Measurements from ENCODE around the gene MBNL1.
"Not testable (repeated sequence)": the region's sequence is repeated elsewhere in the genome, so short reads cannot be mapped to it uniquely, and the experiment has no call there.

- TF ChIP-seq CTCF, POLR2A (IDR thresholded peaks at IDR 0.05): not testable (repeated sequence)
These were observed 98.5 kb downstream of the MBNL1 start for GRCh38 chr3:152367192-152367591.
